Measurements from ENCODE around the gene PTPRN2.
"Not testable (repeated sequence)": the region's sequence is repeated elsewhere in the genome, so short reads cannot be mapped to it uniquely, and the experiment has no call there.

The PTPRN2 gene

DNA sequence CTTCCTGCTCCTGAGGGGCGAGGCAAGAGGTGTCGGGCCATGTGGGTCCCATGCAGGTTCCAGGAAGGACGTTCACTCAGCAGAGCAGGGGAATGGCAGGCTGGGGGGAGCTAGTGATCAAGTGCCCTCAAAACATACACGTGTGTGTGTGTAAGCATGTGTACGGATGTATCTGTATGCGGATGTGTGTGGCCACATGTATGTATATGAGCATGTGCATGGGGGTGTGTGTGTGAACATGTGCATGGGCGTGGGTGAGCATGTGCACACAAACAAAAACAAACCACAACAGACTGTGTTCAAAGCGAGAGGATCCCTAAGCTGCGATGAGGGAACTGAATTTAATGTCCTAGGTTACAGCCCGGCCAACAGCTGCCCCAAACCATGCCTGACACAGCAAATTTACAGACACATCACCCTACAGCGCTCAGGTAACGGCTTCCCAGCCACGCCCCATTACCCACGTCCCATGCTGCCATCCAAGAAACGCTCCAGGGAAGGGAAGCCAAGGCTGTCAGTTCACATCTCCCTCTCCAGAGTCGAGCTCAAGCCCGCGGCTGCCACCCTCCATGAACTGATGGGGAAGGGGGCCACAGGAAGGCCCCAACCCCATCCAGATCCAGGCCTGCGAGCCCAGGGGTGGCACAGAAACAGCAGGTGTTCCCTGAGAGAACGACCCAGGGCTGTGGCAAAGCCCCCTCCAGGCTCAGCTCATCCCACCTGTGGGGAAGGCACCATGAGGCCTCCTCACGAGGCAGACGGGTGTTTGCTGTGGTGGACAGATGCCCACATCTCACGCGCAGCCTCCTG lies 56.6 kb downstream of the PTPRN2 start:
- DNase-seq: peak in 1 of 2 experiments; percentile 45

DNA sequence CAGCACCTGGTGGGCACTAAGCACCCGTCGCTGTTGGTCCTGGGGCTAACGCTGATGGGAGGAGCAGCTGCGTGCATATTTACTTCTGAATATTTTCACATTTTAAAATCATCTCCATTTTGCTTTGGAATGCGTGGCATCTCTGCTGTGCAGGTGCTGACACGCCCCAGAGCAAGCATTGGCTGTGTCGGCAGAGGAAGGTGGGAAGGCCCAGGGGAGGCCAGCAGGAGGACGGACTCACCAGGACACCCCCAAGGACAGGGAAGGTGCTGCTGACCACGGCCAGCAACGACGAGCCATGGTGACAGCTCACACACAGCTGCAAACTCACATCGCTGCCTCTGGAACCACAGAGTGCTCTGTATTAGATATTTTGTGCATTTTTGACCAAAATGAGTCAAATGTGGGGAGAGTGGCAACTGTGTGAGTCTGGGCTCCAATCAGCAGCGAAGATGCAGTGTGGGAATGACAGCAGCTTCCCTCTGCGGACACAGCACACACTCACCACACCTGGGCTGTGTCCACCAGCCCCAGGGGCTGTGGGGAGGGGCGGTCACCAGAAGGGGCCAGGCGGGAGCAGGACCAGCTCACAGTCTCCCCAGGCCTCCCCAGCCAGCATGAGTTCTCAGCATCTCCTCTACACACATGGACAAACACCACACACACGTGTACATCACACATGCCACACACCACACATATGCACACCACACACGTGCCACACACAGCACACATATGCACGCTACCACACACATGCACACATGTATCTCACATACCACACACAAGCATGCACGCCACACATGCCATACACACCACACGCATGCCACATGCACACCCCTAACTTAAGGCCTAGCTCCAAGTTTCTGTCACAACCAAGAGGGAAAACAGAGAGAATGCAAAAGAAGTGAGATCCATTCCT lies 58.2 kb downstream of the PTPRN2 start:
- DNase-seq: no peak

- DNase-seq: no peak
These were observed 59.6 kb downstream of the PTPRN2 start for GRCh38 chr7:158527915-158528502.

DNA sequence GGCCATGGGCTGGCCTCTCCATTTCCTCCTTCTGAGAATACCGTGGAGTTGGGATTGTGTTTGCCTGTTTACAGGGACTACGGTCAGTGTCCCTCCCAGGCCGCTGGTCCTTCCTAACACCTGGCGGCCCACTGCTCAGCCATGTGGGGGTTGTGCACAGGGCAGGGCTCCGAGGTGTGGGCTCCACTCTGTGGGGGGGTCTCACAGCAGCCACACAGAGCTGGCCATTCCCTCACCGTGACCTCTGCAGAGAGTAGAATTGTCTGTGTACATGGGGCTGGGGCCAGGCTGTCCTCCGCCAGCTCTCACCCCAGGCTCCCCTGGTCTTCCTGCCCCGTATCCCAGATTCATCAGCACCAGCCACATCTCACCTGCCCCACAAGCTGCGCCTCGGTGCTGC lies 60.1 kb downstream of the PTPRN2 start:
- DNase-seq: no peak

GRCh38 chr7:158527038-158527437 lies 60.6 kb downstream of the PTPRN2 start:
- DNase-seq: no peak

GRCh38 chr7:158526531-158526930 lies 61.1 kb downstream of the PTPRN2 start:
- no peak for DNase-seq

- no peak for DNase-seq
These were observed 61.8 kb downstream of the PTPRN2 start for GRCh38 chr7:158525648-158526484.

DNA sequence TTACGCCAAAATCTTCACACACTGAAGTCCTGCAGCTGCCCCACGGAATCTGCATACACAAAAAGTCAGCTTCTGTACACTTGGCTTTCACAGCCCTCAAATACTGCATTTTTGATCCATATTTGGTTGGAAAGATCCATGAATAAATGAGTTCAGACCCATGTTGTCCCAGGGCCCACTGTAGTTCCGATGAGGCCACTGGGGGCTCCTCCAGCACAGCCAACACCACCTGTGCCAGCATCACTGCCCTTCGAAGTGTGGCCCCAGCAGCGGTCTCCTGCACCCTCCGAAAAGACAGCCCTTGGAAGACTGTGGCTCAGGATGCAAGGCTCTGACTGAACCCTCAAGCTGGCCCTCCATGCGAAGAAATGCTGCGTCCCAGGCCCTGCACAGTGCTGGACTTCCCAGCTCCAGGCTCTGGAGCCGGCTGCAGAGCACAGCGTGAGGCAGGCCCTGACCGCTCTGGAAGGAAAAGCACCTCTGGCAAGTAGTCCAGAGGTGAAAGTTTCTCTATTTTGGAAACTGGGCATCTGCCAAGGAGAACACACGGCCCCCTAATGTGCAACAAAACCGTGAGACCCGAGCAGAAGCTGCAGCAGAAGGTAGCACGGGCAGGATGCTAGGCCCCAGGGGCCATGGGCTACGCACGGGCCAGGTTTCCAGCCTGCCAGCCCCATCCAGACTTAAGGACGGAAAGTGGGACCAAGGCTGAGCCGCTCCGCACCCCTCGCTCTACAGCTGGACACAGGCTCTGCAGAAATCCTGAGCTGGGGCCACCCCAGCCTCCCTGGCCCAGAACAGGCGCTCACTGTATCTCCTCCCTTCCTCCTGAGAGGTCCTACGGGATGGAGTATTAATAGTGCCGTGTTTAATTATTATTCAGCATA lies 62.6 kb downstream of the PTPRN2 start:
- DNase-seq: no peak

GRCh38 chr7:158524286-158524685 lies 63.3 kb downstream of the PTPRN2 start:
- peak in 1 of 2 experiments; percentile 43 for DNase-seq

- DNase-seq: not testable (repeated sequence)
These were observed 63.7 kb downstream of the PTPRN2 start for GRCh38 chr7:158523877-158524276.

DNA sequence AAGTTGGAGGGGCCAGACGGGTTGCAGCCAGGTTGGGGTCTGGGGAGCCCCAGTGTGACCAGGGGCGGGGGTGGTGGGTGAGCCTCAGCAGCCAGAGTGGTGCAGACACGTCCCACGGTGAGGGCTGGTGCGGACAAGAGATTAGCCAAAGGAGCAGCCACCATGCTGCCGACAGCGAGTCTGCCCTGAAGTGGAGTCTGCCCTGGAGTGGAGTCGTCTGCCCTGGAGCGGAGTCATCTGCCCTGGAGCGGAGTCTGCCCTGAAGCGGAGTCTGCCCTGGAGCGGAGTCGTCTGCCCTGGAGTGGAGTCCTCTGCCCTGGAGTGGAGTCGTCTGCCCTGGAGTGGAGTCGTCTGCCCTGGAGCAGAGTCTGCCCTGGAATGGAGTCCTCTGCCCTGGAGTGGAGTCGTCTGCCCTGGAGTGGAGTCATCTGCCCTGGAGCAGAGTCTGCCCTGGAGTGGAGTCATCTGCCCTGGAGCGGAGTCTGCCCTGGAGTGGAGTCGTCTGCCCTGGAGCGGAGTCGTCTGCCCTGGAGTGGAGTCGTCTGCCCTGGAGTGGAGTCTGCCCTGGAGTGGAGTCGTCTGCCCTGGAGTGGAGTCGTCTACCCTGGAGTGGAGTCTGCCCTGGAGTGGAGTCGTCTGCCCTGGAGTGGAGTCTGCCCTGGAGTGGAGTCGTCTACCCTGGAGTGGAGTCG lies 64.3 kb downstream of the PTPRN2 start:
- DNase-seq: not testable (repeated sequence)

- not testable (repeated sequence) for DNase-seq
These were observed 65.8 kb downstream of the PTPRN2 start for GRCh38 chr7:158521795-158522194.

DNA sequence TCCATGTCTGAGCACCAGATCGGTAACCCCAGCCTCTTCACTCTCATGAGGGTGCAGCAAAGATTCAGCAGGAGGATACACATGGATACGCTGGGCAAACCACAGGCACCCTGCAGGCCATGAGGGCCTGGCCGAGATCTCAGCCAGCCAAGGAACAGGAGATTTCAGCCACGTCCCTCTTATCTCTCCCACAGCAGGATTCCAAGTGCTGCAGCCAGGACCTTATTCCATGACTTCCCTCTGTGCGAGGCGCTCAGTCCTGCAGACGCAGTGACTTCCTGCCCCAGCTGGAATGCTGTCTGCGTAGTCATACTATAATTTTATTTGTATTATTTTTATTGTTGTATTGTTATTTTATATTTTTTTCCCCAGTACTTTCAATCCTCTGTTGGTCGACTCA lies 66.8 kb downstream of the PTPRN2 start:
- no peak for DNase-seq

GRCh38 chr7:158519633-158520174 lies 67.9 kb downstream of the PTPRN2 start:
- DNase-seq: no peak

GRCh38 chr7:158518980-158519632 lies 68.5 kb downstream of the PTPRN2 start:
- no peak for DNase-seq

- DNase-seq: no peak
These were observed 70.1 kb downstream of the PTPRN2 start for GRCh38 chr7:158517571-158517970.

DNA sequence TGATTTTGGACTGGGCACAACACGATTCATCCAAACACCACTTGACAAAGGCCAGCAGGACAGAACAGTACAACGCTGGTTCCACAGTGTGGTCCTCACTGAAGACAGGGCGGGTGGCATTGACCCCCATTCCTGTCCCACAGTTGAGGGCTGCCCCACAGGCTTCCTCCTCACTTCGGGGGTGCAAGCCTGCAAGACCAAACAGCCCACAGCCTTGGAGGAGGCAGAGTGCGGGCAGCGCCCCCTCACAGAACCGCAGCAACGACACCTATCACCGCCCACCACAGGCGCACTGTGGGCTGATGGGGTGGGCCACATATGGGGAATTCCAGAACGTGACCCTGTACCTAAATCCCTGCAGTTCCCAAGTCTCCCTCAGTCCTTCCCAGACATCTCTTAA lies 70.6 kb downstream of the PTPRN2 start:
- no peak for DNase-seq

- no peak for DNase-seq
These were observed 71.1 kb downstream of the PTPRN2 start for GRCh38 chr7:158516524-158516923.

DNA sequence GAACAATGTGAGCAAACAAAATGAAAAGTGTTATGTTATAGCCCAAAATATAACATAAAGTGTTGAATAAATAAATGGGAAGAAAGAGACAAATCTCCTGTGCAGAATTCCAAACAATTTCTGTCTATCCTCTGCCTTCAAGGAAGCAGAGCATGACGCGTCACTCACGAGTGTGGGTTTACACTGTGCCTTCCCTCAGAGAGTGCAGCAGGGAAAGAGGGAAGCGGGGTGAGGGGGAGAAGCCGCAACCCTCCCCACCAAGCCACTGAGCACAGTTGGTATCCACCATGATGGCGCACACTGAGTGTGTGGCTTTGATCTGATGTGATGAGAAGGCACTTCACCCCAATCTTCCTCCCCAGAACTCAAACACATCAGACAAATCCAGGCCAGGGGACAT lies 74.8 kb downstream of the PTPRN2 start:
- no peak for DNase-seq

DNA sequence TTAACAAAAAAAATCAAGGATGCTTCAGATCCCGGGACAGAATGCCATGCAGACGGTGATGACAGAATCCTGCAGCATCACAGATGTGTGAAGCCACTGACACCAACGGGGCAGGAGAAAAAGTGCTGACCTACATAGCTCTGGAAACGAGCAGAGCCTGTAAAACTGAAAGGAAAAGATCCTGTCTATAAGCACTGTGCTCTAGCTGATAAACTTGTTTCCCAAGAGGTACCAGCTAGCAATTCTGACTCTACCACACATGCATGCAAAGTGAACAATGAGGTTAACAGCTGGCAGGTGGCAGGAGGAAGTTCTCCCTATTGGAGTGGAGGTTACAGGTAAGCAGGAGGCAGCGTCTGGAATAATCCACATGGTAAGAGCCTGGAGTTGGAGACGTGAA lies 75.6 kb downstream of the PTPRN2 start:
- no peak for DNase-seq

All from NCI-H524 (cell line).